NK-92 treated with Interleukin-12 subunit alpha and Interleukin-12 subunit beta, amount 100 ng/mL, for 24 hours (cell line): ENCODE results near the gene ORC2.
"Not testable (repeated sequence)": the region's sequence is repeated elsewhere in the genome, so short reads cannot be mapped to it uniquely, and the experiment has no call there.

Source experiments
- DNase-seq: peaks from one replicate; lab custom pipeline; 2025; lab: John Stamatoyannopoulos, UW

Gene ORC2

GRCh38 chr2:200930947-200931626 lies 32.4 kb downstream of the ORC2 start:
- DNase-seq: no peak

- DNase-seq: no peak
Measured at GRCh38 chr2:200929334-200930249, 33.9 kb downstream of the ORC2 start.

GRCh38 chr2:200922439-200922838 lies 41.0 kb downstream of the ORC2 start:
- DNase-seq: no peak

GRCh38 chr2:200913654-200914053 lies 49.8 kb downstream of the ORC2 start:
- DNase-seq: no peak

GRCh38 chr2:200909958-200910357 lies 53.5 kb downstream of the ORC2 start:
- no peak for DNase-seq

GRCh38 chr2:200905618-200906296 lies 57.7 kb downstream of the ORC2 start:
- DNase-seq: peak; percentile 15

GRCh38 chr2:200901459-200902072 lies 61.9 kb downstream of the ORC2 start:
- DNase-seq: peak; percentile 42

- no peak for DNase-seq
Measured at GRCh38 chr2:200899482-200899881, 64.0 kb downstream of the ORC2 start.

GRCh38 chr2:200888704-200889625 lies 74.5 kb downstream of the ORC2 start, which contains the start of the genes NIF3L1 and PPIL3:
Gene NIF3L1, plus strand, starts transcription at chr2:200889371. Its CDS starts 2,573 bp downstream, at chr2:200891944.
Gene PPIL3, minus strand, starts transcription at chr2:200889077. Its CDS starts 1,462 bp downstream, at chr2:200887615.
- DNase-seq: peak; percentile 95

GRCh38 chr2:200881715-200882249 lies 81.7 kb downstream of the ORC2 start:
- not testable (repeated sequence) for DNase-seq

- no peak for DNase-seq
Measured at GRCh38 chr2:200878289-200878880, 85.1 kb downstream of the ORC2 start.

- no peak for DNase-seq
Measured at GRCh38 chr2:200877443-200877842, 86.0 kb downstream of the ORC2 start.

GRCh38 chr2:200873560-200873959 lies 89.9 kb downstream of the ORC2 start:
- DNase-seq: no peak

GRCh38 chr2:200871151-200871550 lies 92.3 kb downstream of the ORC2 start:
- DNase-seq: no peak

- DNase-seq: no peak
Measured at GRCh38 chr2:200869014-200869413, 94.4 kb downstream of the ORC2 start.

- DNase-seq: peak; percentile 89
Measured at GRCh38 chr2:200864176-200865034, 99.1 kb downstream of the ORC2 start, which contains the start of gene CLK1. Gene CLK1, minus strand, starts transcription at chr2:200864658. Its CDS starts 2,796 bp downstream, at chr2:200861862.

- no peak for DNase-seq
Measured at GRCh38 chr2:200863782-200864175, 99.7 kb downstream of the ORC2 start.

GRCh38 chr2:200862532-200863000 lies 100.9 kb downstream of the ORC2 start:
- DNase-seq: peak; percentile 32

- DNase-seq: no peak
Measured at GRCh38 chr2:200861617-200862155, 101.8 kb downstream of the ORC2 start.
